Esophagus (tissue), 2 donors: ENCODE data around the gene CGB1. TPM values are rescaled to one million over a fixed set of nuclear protein-coding genes. Genes with fewer than 3 reads are reported as not detected.

ENCODE experiments used
- H3K27ac ChIP-seq, 2 donors: one replicate each; pipeline ENCODE4 v1.5.1; 2013; ENCODE audit warnings: low read depth in 2 of 2, mild to moderate bottlenecking in 2 of 2, inconsistent platforms in 1 of 2, low read length in 1 of 2, moderate library complexity in 1 of 2
- H3K27me3 ChIP-seq, 2 donors: one replicate each; pipeline ENCODE4 v1.6.1; 2013; ENCODE audit warnings: low read length in 2 of 2, control low read depth in 1 of 2, mild to moderate bottlenecking in 1 of 2; ENCODE audit not compliant: insufficient read depth in 2 of 2, control insufficient read depth in 1 of 2
- H3K36me3 ChIP-seq, 2 donors: one replicate each; pipeline ENCODE4 v1.6.1; 2013; ENCODE audit warnings: low read length in 1 of 2; ENCODE audit not compliant: control insufficient read depth in 2 of 2, insufficient read depth in 2 of 2
- H3K4me1 ChIP-seq, 2 donors: one replicate each; pipeline ENCODE4 v1.6.1; 2013; ENCODE audit warnings: low read length in 1 of 2; ENCODE audit not compliant: control insufficient read depth in 2 of 2, insufficient read depth in 2 of 2
- H3K4me3 ChIP-seq, 2 donors: one replicate each; pipeline ENCODE4 v1.5.1; 2013; ENCODE audit warnings: low read length in 2 of 2, mild to moderate bottlenecking in 2 of 2, low read depth in 1 of 2, moderate library complexity in 1 of 2
- H3K9me3 ChIP-seq, 2 donors: one replicate each; pipeline ENCODE4 v1.6.1; 2013; ENCODE audit warnings: mild to moderate bottlenecking in 2 of 2, low read depth in 1 of 2, low read length in 1 of 2, moderate library complexity in 1 of 2; ENCODE audit not compliant: control insufficient read depth in 2 of 2, insufficient read depth in 1 of 2
- WGBS, 2 donors: extraction: QIAGEN DNeasy Blood & Tissue Kit; methylation state at CpG; one replicate each; pipeline ENCODE4 v1.1.7; 2013; 5-methylcytosine and 5-hydroxymethylcytosine counted together
- polyA plus RNA-seq, 2 donors: library from polyadenylated mRNA; stranded (reverse); fragments of 200-250 nt; gene quantifications; one replicate each; pipeline ENCODE4 v1.2.3, GENCODE V29; 2013
- donor health status: healthy with polysubstance abuse.
- donor health status: Bipolar disorder and iron deficiency.

Gene CGB1
- polyA plus RNA-seq, 2 donors, result not detected

- Histone ChIP-seq H3K27ac (no peak overlapping the region), H3K4me3 (no peak overlapping the region), H3K27me3 (no peaks in the 10 kb centered on the region), H3K36me3 (peaks cover 0 to 25% of the 10 kb centered on the region in 2 donors), H3K9me3 (no peaks in the 10 kb centered on the region), H3K4me1 (peaks cover 14 to 15% of the 10 kb centered on the region in 2 donors)
- WGBS, 2 donors, result 56 to 63% methylated on average over 4 of the region's 4 CpGs
Measured at GRCh38 chr19:48990400-48990799, 46.3 kb downstream of the CGB1 start.

GRCh38 chr19:48989701-48990291 is 46.9 kb downstream of the CGB1 start:
- H3K4me1 ChIP-seq, result peaks cover 12 to 14% of the 10 kb centered on the region in 2 donors
- no peaks in the 10 kb centered on the region for H3K27me3 ChIP-seq
- H3K9me3 ChIP-seq, result no peaks in the 10 kb centered on the region
- H3K36me3 ChIP-seq, result peaks cover 0 to 30% of the 10 kb centered on the region in 2 donors
- 74 to 82% methylated on average over 17 of the region's 17 CpGs for WGBS, 2 donors
- H3K27ac ChIP-seq, result no peak overlapping the region
- no peak overlapping the region for H3K4me3 ChIP-seq

- no peaks in the 10 kb centered on the region for H3K9me3 ChIP-seq
- peaks cover 0 to 30% of the 10 kb centered on the region in 2 donors for H3K36me3 ChIP-seq
- no peak overlapping the region for H3K4me3 ChIP-seq
- H3K27me3 ChIP-seq, result no peaks in the 10 kb centered on the region
- H3K27ac ChIP-seq, result no peak overlapping the region
- 94 to 97% methylated on average over 9 of the region's 9 CpGs for WGBS, 2 donors
- H3K4me1 ChIP-seq, result peaks cover 11 to 14% of the 10 kb centered on the region in 2 donors
Measured at GRCh38 chr19:48988860-48989259, 47.8 kb downstream of the CGB1 start.

GRCh38 chr19:48988286-48988685 is 48.4 kb downstream of the CGB1 start:
- WGBS, 2 donors, result 94 to 95% methylated on average over 7 of the region's 7 CpGs
- Histone ChIP-seq H3K4me3 (no peak overlapping the region), H3K27ac (no peak overlapping the region), H3K4me1 (peaks cover 11 to 14% of the 10 kb centered on the region in 2 donors), H3K27me3 (no peaks in the 10 kb centered on the region), H3K36me3 (peaks cover 0 to 30% of the 10 kb centered on the region in 2 donors), H3K9me3 (no peaks in the 10 kb centered on the region)

- WGBS, 2 donors, result 84 to 88% methylated on average over 7 of the region's 7 CpGs
Measured at GRCh38 chr19:48987323-48987722, 49.4 kb downstream of the CGB1 start.

GRCh38 chr19:48986211-48986610 is 50.5 kb downstream of the CGB1 start:
- Histone ChIP-seq H3K27me3 (no peaks in the 10 kb centered on the region), H3K4me1 (peaks cover 3 to 4% of the 10 kb centered on the region in 2 donors), H3K4me3 (no peak overlapping the region), H3K27ac (no peak overlapping the region), H3K9me3 (no peaks in the 10 kb centered on the region), H3K36me3 (peaks cover 0 to 47% of the 10 kb centered on the region in 2 donors)
- WGBS, 2 donors, result 90 to 93% methylated on average over 3 of the region's 3 CpGs

More at GRCh38 chr19:48987323-48987722, 49.4 kb downstream of the CGB1 start:
- no peaks in the 10 kb centered on the region for H3K27me3 ChIP-seq
- peaks cover 0 to 38% of the 10 kb centered on the region in 2 donors for H3K36me3 ChIP-seq
- H3K27ac ChIP-seq, result no peak overlapping the region
- H3K4me3 ChIP-seq, result no peak overlapping the region
- peaks cover 11 to 14% of the 10 kb centered on the region in 2 donors for H3K4me1 ChIP-seq
- no peaks in the 10 kb centered on the region for H3K9me3 ChIP-seq

GRCh38 chr19:48985711-48986110 is 51.0 kb downstream of the CGB1 start:
- H3K4me3 ChIP-seq, result no peak overlapping the region
- 95 to 97% methylated on average over 13 of the region's 13 CpGs for WGBS, 2 donors
- H3K9me3 ChIP-seq, result no peaks in the 10 kb centered on the region
- no peaks in the 10 kb centered on the region for H3K4me1 ChIP-seq
- no peak overlapping the region for H3K27ac ChIP-seq
- H3K27me3 ChIP-seq, result no peaks in the 10 kb centered on the region
- peaks cover 0 to 43% of the 10 kb centered on the region in 2 donors for H3K36me3 ChIP-seq

Other genes with a start within 250 kb of the CGB1 start
- 10 to 100 TPM; 21.9 to 31.4 TPM for gene BCAT2, start 225.9 kb downstream of the CGB1 start, polyA plus RNA-seq
- 1 to 10 TPM; 2.2 to 3.4 TPM for gene HSD17B14, start 200.4 kb downstream of the CGB1 start, polyA plus RNA-seq
- 1 to 10 TPM; 8.6 to 9.2 TPM for gene PLEKHA4, start 168.3 kb downstream of the CGB1 start, polyA plus RNA-seq
- gene PPP1R15A, start 164.5 kb downstream of the CGB1 start, polyA plus RNA-seq, result 100 to 1,000 TPM in 1 of 2 donors, 10 to 100 TPM in 1; 38.0 to 145 TPM
- under 1 TPM in 1 of 2 donors, not detected in 1; 0.08 TPM for gene TULP2, start 138.2 kb downstream of the CGB1 start, polyA plus RNA-seq
- 100 to 1,000 TPM in 1 of 2 donors, 10 to 100 TPM in 1; 88.2 to 116 TPM for gene NUCB1, start 136.6 kb downstream of the CGB1 start, polyA plus RNA-seq
- gene DHDH, start 103.2 kb downstream of the CGB1 start, polyA plus RNA-seq, result 1 to 10 TPM in 1 of 2 donors, under 1 TPM in 1; 0.57 to 1.3 TPM
- 10 to 100 TPM; 41.7 to 56.9 TPM for gene BAX, start 82.0 kb downstream of the CGB1 start, polyA plus RNA-seq
- 100 to 1,000 TPM; 645 to 931 TPM for gene FTL, start 71.6 kb downstream of the CGB1 start, polyA plus RNA-seq
- 10 to 100 TPM; 27.0 to 30.9 TPM for gene GYS1, start 43.6 kb downstream of the CGB1 start, polyA plus RNA-seq
- gene RUVBL2, start 43.0 kb downstream of the CGB1 start, polyA plus RNA-seq, result 10 to 100 TPM; 56.1 to 87.4 TPM
- under 1 TPM; 0.29 to 0.45 TPM for gene LHB, start 19.8 kb downstream of the CGB1 start, polyA plus RNA-seq
- gene CGB3, start 12.6 kb downstream of the CGB1 start, polyA plus RNA-seq, result not detected
- gene CGB2, start 5.0 kb downstream of the CGB1 start, polyA plus RNA-seq, result not detected
- under 1 TPM in 1 of 2 donors, not detected in 1; 0.39 TPM for gene CGB5, start 7.0 kb upstream of the CGB1 start, polyA plus RNA-seq
- gene CGB8, start 12.2 kb upstream of the CGB1 start, polyA plus RNA-seq, result not detected
- gene CGB7, start 20.9 kb upstream of the CGB1 start, polyA plus RNA-seq, result 1 to 10 TPM; 1.4 to 3.5 TPM
- 10 to 100 TPM in 1 of 2 donors, 1 to 10 TPM in 1; 7.7 to 20.0 TPM for gene NTF4, start 27.9 kb upstream of the CGB1 start, polyA plus RNA-seq
- under 1 TPM; 0.01 to 0.02 TPM for gene KCNA7, start 35.8 kb upstream of the CGB1 start, polyA plus RNA-seq
- 100 to 1,000 TPM; 160 to 252 TPM for gene SNRNP70, start 48.6 kb upstream of the CGB1 start, polyA plus RNA-seq
- 10 to 100 TPM; 13.7 to 18.5 TPM for gene LIN7B, start 77.5 kb upstream of the CGB1 start, polyA plus RNA-seq
- 1 to 10 TPM; 2.3 to 5.4 TPM for gene C19orf73, start 82.2 kb upstream of the CGB1 start, polyA plus RNA-seq
- 10 to 100 TPM; 15.2 to 28.6 TPM for gene PPFIA3, start 82.6 kb upstream of the CGB1 start, polyA plus RNA-seq
- gene HRC, start 118.5 kb upstream of the CGB1 start, polyA plus RNA-seq, result under 1 TPM; 0.39 to 0.65 TPM
- gene TRPM4, start 120.9 kb upstream of the CGB1 start, polyA plus RNA-seq, result 10 to 100 TPM; 11.4 to 43.7 TPM